GM18498 (cell line): ENCODE results near the gene TEX14.
"Not testable (repeated sequence)": the region's sequence is repeated elsewhere in the genome, so short reads cannot be mapped to it uniquely, and the experiment has no call there.

Experiments
- ATAC-seq: cut with Tn5 transposase; IDR thresholded peaks from one replicate; pipeline ENCODE4 v1.9.1; 2021; ENCODE audit warnings: mild to moderate bottlenecking, moderate library complexity; ENCODE audit not compliant: unreplicated experiment

The TEX14 gene

GRCh38 chr17:58605986-58606385 lies 85.9 kb downstream of the TEX14 start:
- ATAC-seq, result no peak

GRCh38 chr17:58605470-58605869 lies 86.4 kb downstream of the TEX14 start:
- no peak for ATAC-seq

GRCh38 chr17:58601976-58602375 lies 89.9 kb downstream of the TEX14 start:
- ATAC-seq, result no peak

- no peak for ATAC-seq
Measured at GRCh38 chr17:58597371-58597770, 94.5 kb downstream of the TEX14 start.

- no peak for ATAC-seq
Measured at GRCh38 chr17:58595194-58595792, 96.6 kb downstream of the TEX14 start.

GRCh38 chr17:58593123-58593522 lies 98.7 kb downstream of the TEX14 start:
- no peak for ATAC-seq

GRCh38 chr17:58591455-58591854 lies 100.4 kb downstream of the TEX14 start:
- ATAC-seq, result no peak

- ATAC-seq, result no peak
Measured at GRCh38 chr17:58590377-58590776, 101.5 kb downstream of the TEX14 start.

GRCh38 chr17:58587713-58588117 lies 104.1 kb downstream of the TEX14 start:
- ATAC-seq, result peak; percentile 33

- no peak for ATAC-seq
Measured at GRCh38 chr17:58586009-58586644, 105.7 kb downstream of the TEX14 start.

GRCh38 chr17:58585554-58585953 lies 106.3 kb downstream of the TEX14 start:
- no peak for ATAC-seq

GRCh38 chr17:58583486-58583885 lies 108.4 kb downstream of the TEX14 start:
- ATAC-seq, result no peak

- not testable (repeated sequence) for ATAC-seq
Measured at GRCh38 chr17:58582718-58583117, 109.1 kb downstream of the TEX14 start.

- no peak for ATAC-seq
Measured at GRCh38 chr17:58580671-58581070, 111.2 kb downstream of the TEX14 start.

GRCh38 chr17:58577696-58578095 lies 114.1 kb downstream of the TEX14 start:
- no peak for ATAC-seq

- ATAC-seq, result no peak
Measured at GRCh38 chr17:58576679-58577367, 115.0 kb downstream of the TEX14 start.

GRCh38 chr17:58575511-58575910 lies 116.3 kb downstream of the TEX14 start:
- no peak for ATAC-seq

GRCh38 chr17:58574025-58574424 lies 117.8 kb downstream of the TEX14 start:
- ATAC-seq, result no peak

GRCh38 chr17:58572846-58573245 lies 119.0 kb downstream of the TEX14 start:
- no peak for ATAC-seq

GRCh38 chr17:58570758-58571157 lies 121.1 kb downstream of the TEX14 start:
- no peak for ATAC-seq

- no peak for ATAC-seq
Measured at GRCh38 chr17:58569196-58569595, 122.6 kb downstream of the TEX14 start.
